HepG2 (cell line): ENCODE measurements around the gene KRTAP12-4. TPM values are rescaled to one million over a fixed set of nuclear protein-coding genes. Genes with fewer than 3 reads are reported as not detected.

Source experiments
- ARHGAP35 ChIP-seq: sonication (generic); formaldehyde crosslinking; IDR thresholded peaks from 2 replicates; pipeline ENCODE4 v1.9.0; 2022; ENCODE audit warnings: mild to moderate bottlenecking, inconsistent platforms, moderate library complexity, missing genetic modification reagents, borderline replicate concordance
- ARNTL ChIP-seq: sonication (generic); formaldehyde crosslinking; IDR thresholded peaks from 2 replicates; pipeline ENCODE4 v1.4.0; 2020; ENCODE audit warnings: mild to moderate bottlenecking, missing genetic modification reagents
- CCDC6 ChIP-seq: sonication (generic); formaldehyde crosslinking; IDR thresholded peaks from 2 replicates; pipeline ENCODE4 v1.8.1; 2022; ENCODE audit warnings: mild to moderate bottlenecking, missing genetic modification reagents, moderate library complexity
- EP300 ChIP-seq, 3 experiments: sonication (generic) in 1 of 3; formaldehyde crosslinking in 1 of 3; IDR thresholded peaks; 2 replicates each; pipeline versions ENCODE4 v1.5.1 to v1.6.1; 2011 to 2020; ENCODE audit warnings: low read depth in 2 of 3, low read length in 2 of 3, borderline replicate concordance in 1 of 3, improper control_type of control experiment in 1 of 3, mild to moderate bottlenecking in 1 of 3, missing genetic modification reagents in 1 of 3, moderate library complexity in 1 of 3
- FLYWCH1 ChIP-seq: sonication (generic); formaldehyde crosslinking; IDR thresholded peaks from 2 replicates; pipeline ENCODE4 v1.8.1; 2023; ENCODE audit warnings: mild to moderate bottlenecking, missing genetic modification reagents
- GLI4 ChIP-seq: sonication (generic); formaldehyde crosslinking; IDR thresholded peaks from 2 replicates; pipeline ENCODE4 v1.5.1; 2020; ENCODE audit warnings: missing genetic modification reagents, mild to moderate bottlenecking, moderate library complexity, borderline replicate concordance
- HDAC1 ChIP-seq: sonication (generic); formaldehyde crosslinking; IDR thresholded peaks from 2 replicates; pipeline ENCODE4 v1.5.1; 2020; ENCODE audit warnings: mild to moderate bottlenecking, missing genetic modification reagents
- HNF4A ChIP-seq: sonication (generic); formaldehyde crosslinking; IDR thresholded peaks from 2 replicates; pipeline ENCODE4 v1.4.0; 2020; ENCODE audit warnings: missing genetic modification reagents
- HNRNPLL ChIP-seq: fragments of 200-400 bp; formaldehyde crosslinking; IDR thresholded peaks from 2 replicates; pipeline ENCODE4 v1.6.1; 2017; ENCODE audit warnings: mild to moderate bottlenecking, low read depth, low read length; ENCODE audit not compliant: poor library complexity, severe bottlenecking
- NR2F1 ChIP-seq, 2 experiments: fragments of 450-650 bp in 1 of 2; formaldehyde crosslinking in 1 of 2; IDR thresholded peaks; 2 replicates each; pipeline versions ENCODE4 v1.5.0 to v1.6.1; 2016 to 2020; ENCODE audit warnings: mild to moderate bottlenecking in 1 of 2, missing compliant biosample characterization in 1 of 2, missing genetic modification reagents in 1 of 2, moderate library complexity in 1 of 2
- PATZ1 ChIP-seq: sonication (generic); formaldehyde crosslinking; IDR thresholded peaks from 2 replicates; pipeline ENCODE4 v1.4.0; 2020; ENCODE audit warnings: missing genetic modification reagents
- PHF21A ChIP-seq: sonication (generic); formaldehyde crosslinking; IDR thresholded peaks from 2 replicates; pipeline ENCODE4 v1.5.0; 2020; ENCODE audit warnings: mild to moderate bottlenecking, missing genetic modification reagents
- REPIN1 ChIP-seq: sonication (generic); formaldehyde crosslinking; IDR thresholded peaks from 2 replicates; pipeline ENCODE4 v1.8.0; 2022; ENCODE audit warnings: missing genetic modification reagents, low read depth, mild to moderate bottlenecking, borderline replicate concordance
- SALL1 ChIP-seq: sonication (generic); formaldehyde crosslinking; IDR thresholded peaks from 2 replicates; pipeline ENCODE4 v1.8.0; 2022; ENCODE audit warnings: mild to moderate bottlenecking, missing genetic modification reagents
- SIN3A ChIP-seq: IDR thresholded peaks from 2 replicates; pipeline ENCODE4 v1.6.1; 2011; ENCODE audit warnings: low read depth, mild to moderate bottlenecking, control low read depth, low read length, borderline replicate concordance
- SOX6 ChIP-seq, 2 experiments: fragments of 450-650 bp in 1 of 2; sonication (generic) in 1 of 2; formaldehyde crosslinking in 1 of 2; IDR thresholded peaks; 2 replicates each; pipeline versions ENCODE4 v1.4.0 to v1.6.1; 2017 to 2020; ENCODE audit warnings: antibody characterized with exemption in 1 of 2, mild to moderate bottlenecking in 1 of 2, missing genetic modification reagents in 1 of 2
- SP2 ChIP-seq: sonication (generic); formaldehyde crosslinking; IDR thresholded peaks from 2 replicates; pipeline ENCODE4 v1.5.1; 2020; ENCODE audit warnings: mild to moderate bottlenecking, missing genetic modification reagents
- THAP11 ChIP-seq: IDR thresholded peaks from 2 replicates; pipeline ENCODE4 v1.6.1; 2016; ENCODE audit warnings: missing biosample characterization, missing genetic modification reagents
- ZNF335 ChIP-seq: sonication (generic); formaldehyde crosslinking; IDR thresholded peaks from 2 replicates; pipeline ENCODE4 v1.4.0; 2020; ENCODE audit warnings: missing genetic modification reagents
- ZNF44 ChIP-seq: sonication (generic); formaldehyde crosslinking; IDR thresholded peaks from 2 replicates; pipeline ENCODE4 v1.5.1; 2020; ENCODE audit warnings: mild to moderate bottlenecking, missing genetic modification reagents
- ZNF703 ChIP-seq: sonication (generic); formaldehyde crosslinking; IDR thresholded peaks from 2 replicates; pipeline ENCODE4 v1.5.1; 2020; ENCODE audit warnings: missing genetic modification reagents, mild to moderate bottlenecking, moderate library complexity, borderline replicate concordance
- ZSCAN12 ChIP-seq: sonication (generic); formaldehyde crosslinking; IDR thresholded peaks from 2 replicates; pipeline ENCODE4 v1.9.0; 2021; ENCODE audit warnings: mild to moderate bottlenecking, missing genetic modification reagents
- polyA plus RNA-seq, 8 experiments: library from polyadenylated mRNA; depleted of rRNA in 3 of 8; stranded (reverse) in 7 of 8; unstranded in 1 of 8; fragments of >200 nt; fragmentation: Illumina TruSeq in 4 of 8; extraction: Trizol in 4 of 8; gene quantifications; 2 replicates each; pipeline versions ENCODE4 v1.2.1 to v1.2.3, GENCODE V29; 2011 to 2016; ENCODE audit warnings: low read depth in 4 of 8, missing spikeins in 1 of 8, mixed read lengths in 1 of 8; ENCODE audit not compliant: insufficient read depth in 1 of 8
- total RNA-seq, 5 experiments: library from RNA; depleted of rRNA; stranded (reverse); fragments of >200 nt; fragmentation: Illumina TruSeq; extraction: Trizol; gene quantifications; 2 replicates each; pipeline ENCODE4 v1.2.3, GENCODE V29; 2016; ENCODE audit warnings: low read depth in 1 of 5
- TF ChIP-seq, protein P1 (sequence below): sonication (generic); formaldehyde crosslinking; IDR thresholded peaks from 2 replicates; pipeline ENCODE4 v1.8.0; 2022; ENCODE audit warnings: missing genetic modification reagents, low read depth, mild to moderate bottlenecking, borderline replicate concordance
- TF ChIP-seq, protein P2 (sequence below): sonication (generic); formaldehyde crosslinking; IDR thresholded peaks from 2 replicates; pipeline ENCODE4 v1.4.0; 2020; ENCODE audit warnings: missing genetic modification reagents

Gene KRTAP12-4
- total and polyA plus RNA-seq, 2 of the 13 experiments (the other 11 are each of a cell fraction or from before 2014, with no cell fraction given), result not detected

- TF ChIP-seq PHF21A (CRISPR knock-in tag) (peak; percentile 85), ZNF44 (CRISPR knock-in tag) (peak; percentile 85; the same call in 1 of the 2 replicates), CCDC6 (CRISPR knock-in tag) (peak; percentile 59; the same call in 1 of the 2 replicates), ARHGAP35 (CRISPR knock-in tag) (0 out of 2 replicates have a peak, but pooled peaks have one; percentile 58), SALL1 (CRISPR knock-in tag) (peak; percentile 86), ZSCAN12 (CRISPR knock-in tag) (0 out of 2 replicates have a peak, but pooled peaks have one; percentile 28), ZNF335 (CRISPR knock-in tag) (peak; percentile 64; the same call in 1 of the 2 replicates), SIN3A (no peak), SOX6 (IDR thresholded peaks at IDR 0.05) (no peak), SOX6 (CRISPR knock-in tag; IDR thresholded peaks at IDR 0.05) (peak; percentile 55), HNRNPLL (no peak), FLYWCH1 (CRISPR knock-in tag) (no peak), SP2 (CRISPR knock-in tag) (0 out of 2 replicates have a peak, but pooled peaks have one; percentile 12), EP300 (IDR thresholded peaks at IDR 0.05; ENCODE audit: low read depth in 2 of 2, low read length in 2 of 2) (no peak; a peak in 1 of 4 replicates), EP300 (CRISPR knock-in tag; IDR thresholded peaks at IDR 0.05; ENCODE audit: borderline replicate concordance) (0 out of 2 replicates have a peak, but pooled peaks have one; percentile 16), HNF4A (CRISPR knock-in tag) (no peak), ZNF703 (CRISPR knock-in tag) (no peak), NR2F1 (CRISPR knock-in tag; IDR thresholded peaks at IDR 0.05) (0 out of 4 replicates have a peak, but pooled peaks of 1 of the 2 experiments have one; percentile 7), ARNTL (CRISPR knock-in tag) (peak; percentile 79), THAP11 (CRISPR knock-in tag) (0 out of 2 replicates have a peak, but pooled peaks have one; percentile 12), REPIN1 (CRISPR knock-in tag) (no peak), HDAC1 (CRISPR knock-in tag) (peak; percentile 46; the same call in 1 of the 2 replicates), PATZ1 (CRISPR knock-in tag) (peak; percentile 41; the same call in 1 of the 2 replicates), GLI4 (CRISPR knock-in tag) (peak; percentile 94; the same call in 1 of the 2 replicates)
- TF ChIP-seq, protein P1, sequence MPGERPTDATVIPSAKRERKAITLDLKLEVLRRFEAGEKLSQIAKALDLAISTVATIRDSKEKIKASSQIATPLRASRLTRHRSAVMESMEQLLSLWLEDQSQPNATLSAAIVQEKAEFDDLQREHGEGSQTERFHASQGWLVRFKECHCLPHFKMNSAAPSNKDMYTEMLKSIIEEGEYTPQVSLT (CRISPR knock-in tag), result no peak
- TF ChIP-seq, protein P2, sequence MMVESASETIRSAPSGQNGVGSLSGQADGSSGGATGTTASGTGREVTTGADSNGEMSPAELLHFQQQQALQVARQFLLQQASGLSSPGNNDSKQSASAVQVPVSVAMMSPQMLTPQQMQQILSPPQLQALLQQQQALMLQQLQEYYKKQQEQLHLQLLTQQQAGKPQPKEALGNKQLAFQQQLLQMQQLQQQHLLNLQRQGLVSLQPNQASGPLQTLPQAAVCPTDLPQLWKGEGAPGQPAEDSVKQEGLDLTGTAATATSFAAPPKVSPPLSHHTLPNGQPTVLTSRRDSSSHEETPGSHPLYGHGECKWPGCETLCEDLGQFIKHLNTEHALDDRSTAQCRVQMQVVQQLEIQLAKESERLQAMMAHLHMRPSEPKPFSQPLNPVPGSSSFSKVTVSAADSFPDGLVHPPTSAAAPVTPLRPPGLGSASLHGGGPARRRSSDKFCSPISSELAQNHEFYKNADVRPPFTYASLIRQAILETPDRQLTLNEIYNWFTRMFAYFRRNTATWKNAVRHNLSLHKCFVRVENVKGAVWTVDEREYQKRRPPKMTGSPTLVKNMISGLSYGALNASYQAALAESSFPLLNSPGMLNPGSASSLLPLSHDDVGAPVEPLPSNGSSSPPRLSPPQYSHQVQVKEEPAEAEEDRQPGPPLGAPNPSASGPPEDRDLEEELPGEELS (CRISPR knock-in tag), result 0 out of 2 replicates have a peak, but pooled peaks have one; percentile 19
Measured at GRCh38 chr21:44702973-44703730, 48.7 kb upstream of the KRTAP12-4 start (continued).
